Stimulated activated naive CD8-positive, alpha-beta T cell treated with anti-CD3 and anti-CD28 coated beads, Interleukin-15, Interleukin-2, amounts not matched to agents 100 U/mL and 50 U/mL, for 24 hours (primary cell): Measurements from ENCODE around the gene IL21.
A peak's percentile ranks its signal among the peaks of the same experiment; 100 is the strongest.
"Not testable (repeated sequence)": the region's sequence is repeated elsewhere in the genome, so short reads cannot be mapped to it uniquely, and the experiment has no call there.

ENCODE experiments used
- ATAC-seq: fragments of 150-1000 bp; cut with Tn5 transposase; one replicate; pipeline ENCODE4 v1.10.0; 2021
- DNase-seq: peaks from one replicate; pipeline ENCODE4 v3.0.0; 2021

The IL21 gene

GRCh38 chr4:122621016-122621507 is at the start of gene IL21:
IL21 (minus strand) TSS chr4:122621066; CDS start chr4:122621011, 55 bp downstream.
- no peak for DNase-seq
- ATAC-seq, result peak; percentile 9

GRCh38 chr4:122669911-122670738 is 49.3 kb upstream of the IL21 start:
- ATAC-seq, result no peak

GRCh38 chr4:122668241-122668640 is 47.4 kb upstream of the IL21 start:
- no peak for ATAC-seq
- no peak for DNase-seq

More at GRCh38 chr4:122669911-122670738, 49.3 kb upstream of the IL21 start:
- no peak for DNase-seq

GRCh38 chr4:122666527-122667245 is 45.8 kb upstream of the IL21 start:
- DNase-seq, result no peak
- ATAC-seq, result peak; percentile 69

GRCh38 chr4:122665161-122665929 is 44.5 kb upstream of the IL21 start:
- ATAC-seq, result no peak
- no peak for DNase-seq

GRCh38 chr4:122663814-122664610 is 43.1 kb upstream of the IL21 start:
- peak; percentile 37 for ATAC-seq
- DNase-seq, result no peak

- no peak for DNase-seq
- no peak for ATAC-seq
Observed at GRCh38 chr4:122663291-122663690, 42.4 kb upstream of the IL21 start.

GRCh38 chr4:122662701-122663100 is 41.8 kb upstream of the IL21 start:
- ATAC-seq, result no peak
- no peak for DNase-seq

GRCh38 chr4:122661176-122662160 is 40.6 kb upstream of the IL21 start:
- ATAC-seq, result no peak
- DNase-seq, result no peak

GRCh38 chr4:122658818-122659295 is 38.0 kb upstream of the IL21 start:
- ATAC-seq (peak; percentile 82), DNase-seq (no peak)

- DNase-seq (no peak), ATAC-seq (peak; percentile 58)
Observed at GRCh38 chr4:122658377-122658776, 37.5 kb upstream of the IL21 start.

- DNase-seq, result no peak
- no peak for ATAC-seq
Observed at GRCh38 chr4:122657553-122657952, 36.7 kb upstream of the IL21 start.

- not testable (repeated sequence) for ATAC-seq, DNase-seq
Observed at GRCh38 chr4:122656583-122656982, 35.7 kb upstream of the IL21 start.

- ATAC-seq, result no peak
Observed at GRCh38 chr4:122652379-122652778, 31.5 kb upstream of the IL21 start.

GRCh38 chr4:122650148-122650547 is 29.3 kb upstream of the IL21 start:
- DNase-seq (no peak), ATAC-seq (no peak)

More at GRCh38 chr4:122652379-122652778, 31.5 kb upstream of the IL21 start:
- peak; percentile 51 for DNase-seq

- DNase-seq, result no peak
- no peak for ATAC-seq
Observed at GRCh38 chr4:122647656-122648055, 26.8 kb upstream of the IL21 start.

GRCh38 chr4:122643257-122643656 is 22.4 kb upstream of the IL21 start:
- DNase-seq (no peak), ATAC-seq (no peak)

- DNase-seq (peak; percentile 17), ATAC-seq (peak; percentile 54)
Observed at GRCh38 chr4:122639181-122639580, 18.3 kb upstream of the IL21 start.

- no peak for ATAC-seq
- DNase-seq, result no peak
Observed at GRCh38 chr4:122636697-122637096, 15.8 kb upstream of the IL21 start.

GRCh38 chr4:122635205-122635604 is 14.3 kb upstream of the IL21 start:
- no peak for DNase-seq
- ATAC-seq, result no peak
